GM13977 (cell line): Measurements from ENCODE around the gene LMAN2.

Experiments
- DNase-seq: peaks from one replicate; pipeline ENCODE4 v3.0.0; 2012; ENCODE audit warnings: low spot score
- CTCF ChIP-seq: IDR thresholded peaks from 2 replicates; pipeline ENCODE4 v1.5.1; 2012; ENCODE audit warnings: mild to moderate bottlenecking, control low read depth; ENCODE audit not compliant: insufficient read depth; ENCODE audit errors: extremely low read depth, missing control alignments
- in situ Hi-C: fragments of 300-500 bp; cut with MboI; formaldehyde crosslinking; loops from one replicate; pipeline ENCODE4 v1.12.0; 2022; ENCODE audit warnings: low sequenced_read_pairs, low pct_unique_long_range_greater_than_20kb, mixed read lengths, inconsistent platforms; ENCODE audit not compliant: unreplicated experiment

The LMAN2 gene

GRCh38 chr5:177351392-177352329, at the start of gene LMAN2:
Gene LMAN2 (minus strand): TSS chr5:177351668. CDS start chr5:177351647, 21 bp downstream.
- in situ Hi-C loops, result no loop called here
- TF ChIP-seq CTCF, result no peak

GRCh38 chr5:177399997-177400868, 48.8 kb upstream of the LMAN2 start, which contains the start of gene PFN3:
Gene PFN3 (minus strand): TSS chr5:177400661. CDS start chr5:177400576, 85 bp downstream.
- no peak for DNase-seq
- in situ Hi-C loops, result loop anchor here (10.0 kb wide), 1 partner anchor 55 kb away; no protein-coding TSS in a partner anchor
- no peak for TF ChIP-seq CTCF

More at GRCh38 chr5:177351392-177352329, at the start of gene LMAN2:
- DNase-seq, result peak; percentile 94

GRCh38 chr5:177397875-177398390, 46.5 kb upstream of the LMAN2 start:
- DNase-seq, result no peak
- in situ Hi-C loops, result no loop called here
- TF ChIP-seq CTCF, result no peak

DNA sequence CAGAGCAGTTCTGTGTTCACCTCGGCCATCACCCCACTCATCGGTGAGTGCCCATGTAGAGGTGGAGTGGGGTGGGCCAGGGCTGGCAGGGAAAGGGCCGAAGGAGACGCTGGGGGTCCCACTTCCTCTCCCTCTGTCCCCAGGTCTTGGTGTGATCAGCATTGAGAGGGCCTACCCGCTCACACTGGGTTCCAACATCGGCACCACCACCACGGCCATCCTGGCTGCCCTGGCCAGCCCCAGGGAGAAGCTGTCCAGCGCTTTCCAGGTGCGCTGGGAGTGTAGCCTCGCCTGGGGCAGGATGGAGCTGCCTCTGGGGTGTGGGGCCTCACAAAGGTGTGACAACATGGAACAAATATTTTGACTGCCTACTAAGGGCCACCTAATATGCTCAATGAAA, 45.3 kb upstream of the LMAN2 start:
- DNase-seq, result no peak
- in situ Hi-C loops, result no loop called here
- TF ChIP-seq CTCF, result no peak

DNA sequence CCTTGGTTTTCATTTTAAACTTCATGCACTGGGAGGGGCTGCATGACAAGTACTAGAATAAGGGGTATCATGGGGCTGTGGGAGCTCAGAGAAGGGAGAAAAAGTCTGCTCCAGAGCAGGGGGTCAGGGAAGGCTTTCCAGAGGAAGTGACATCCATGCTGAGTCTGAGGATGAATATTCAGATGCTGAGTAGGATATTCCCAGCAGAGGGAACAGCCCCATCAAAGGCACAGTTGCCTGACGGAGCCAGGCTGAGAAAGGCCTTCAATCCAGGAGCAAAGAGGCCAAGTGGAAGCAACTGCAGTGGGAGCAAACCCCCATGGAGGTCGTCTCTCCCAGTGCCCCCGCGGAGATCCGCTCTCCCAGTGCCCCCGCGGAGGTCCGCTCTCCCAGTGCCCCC, 44.6 kb upstream of the LMAN2 start:
- no peak for DNase-seq
- in situ Hi-C loops, result no loop called here
- no peak for TF ChIP-seq CTCF

DNA sequence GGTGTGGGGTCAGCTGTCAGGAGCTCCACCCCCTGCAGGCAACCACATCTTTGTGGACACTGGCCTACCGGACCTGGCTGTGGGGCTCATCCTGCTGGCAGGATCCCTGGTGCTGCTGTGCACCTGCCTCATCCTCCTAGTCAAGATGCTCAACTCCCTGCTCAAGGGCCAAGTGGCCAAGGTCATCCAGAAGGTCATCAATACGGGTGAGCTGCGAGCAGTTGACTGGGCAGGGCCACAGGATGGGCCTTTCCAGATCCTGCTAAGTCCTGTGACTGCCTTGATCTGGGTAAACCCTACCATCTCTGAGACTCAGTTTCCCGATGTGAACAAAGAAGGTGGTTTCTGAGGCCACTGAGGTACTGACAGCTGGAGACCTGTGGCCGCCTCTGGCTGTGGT, 42.5 kb upstream of the LMAN2 start:
- in situ Hi-C loops, result no loop called here
- no peak for TF ChIP-seq CTCF
- no peak for DNase-seq
